GM12878 (cell line): ENCODE measurements around the gene XDH. TPM values are rescaled to one million over a fixed set of nuclear protein-coding genes. Genes with fewer than 3 reads are reported as not detected.

Experiments used
- ATAC-seq: fragments of 200-7000 bp; cut with Tn5 transposase; 3 replicates; pipeline ENCODE4 v1.9.1; 2020; ENCODE audit warnings: mild to moderate bottlenecking, moderate library complexity
- BruUV-seq: library from RNA; stranded (reverse); fragments of 400-500 nt; replicated peaks from 2 replicates; lab custom pipeline; 2021; lab: Mats Ljungman, UMichigan
- CTCF ChIA-PET: fragments of 300-600 bp; sonication (Branson Sonifier 250); formaldehyde crosslinking; extraction: SDS; loops from one replicate; lab custom pipeline; 2021; ENCODE audit warnings: inconsistent platforms; lab: Yijun Ruan, JAX
- POLR2A ChIA-PET: fragments of 350-600 bp; formaldehyde crosslinking; extraction: SDS; loops from one replicate; lab custom pipeline; 2021; ENCODE audit warnings: inconsistent platforms; lab: Charles Lee
- RAD21 ChIA-PET: fragments of 300-600 bp; sonication (Branson Sonifier 250); formaldehyde crosslinking; loops from one replicate; lab custom pipeline; 2023; ENCODE audit warnings: antibody characterized with exemption; ENCODE audit not compliant: unreplicated experiment; lab: Charles Lee
- SMC1A ChIA-PET: fragments of 300-600 bp; sonication (Branson Sonifier 250); formaldehyde crosslinking; loops from one replicate; lab custom pipeline; 2023; ENCODE audit not compliant: unreplicated experiment, uncharacterized antibody; lab: Charles Lee
- DNase-seq: peaks from one replicate; pipeline ENCODE4 v3.0.0-alpha.2; 2011; ENCODE audit warnings: low read depth, low spot score
- FAIRE-seq: peaks from 3 replicates; lab custom pipeline; 2011; peaks lifted over from hg19 to GRCh38; lab: Jason Lieb, UNC
- H2AFZ ChIP-seq: 2 replicates; pipeline ENCODE4 v1.6.0; 2011; ENCODE audit warnings: low read depth, low read length, control low read depth; ENCODE audit not compliant: control insufficient read depth
- H3K27ac ChIP-seq: 2 replicates; pipeline ENCODE4 v1.5.1; 2011; ENCODE audit warnings: control low read depth; ENCODE audit not compliant: control insufficient read depth, insufficient read depth
- H3K27me3 ChIP-seq, 2 experiments: replicated peaks in 1 of 2; 2 replicates each; pipeline versions ENCODE4 v1.6.0 to v1.6.1; 2011; ENCODE audit warnings: low read length in 1 of 2; ENCODE audit not compliant: control insufficient read depth in 2 of 2, insufficient read depth in 2 of 2
- H3K36me3 ChIP-seq, 2 experiments: 2 replicates each; pipeline ENCODE4 v1.5.1; 2011; ENCODE audit warnings: low read length in 1 of 2; ENCODE audit not compliant: control insufficient read depth in 2 of 2, insufficient read depth in 2 of 2
- H3K4me1 ChIP-seq: 2 replicates; pipeline ENCODE4 v1.6.1; 2011; ENCODE audit warnings: mild to moderate bottlenecking, low read length, moderate library complexity, mixed read lengths; ENCODE audit not compliant: control insufficient read depth, insufficient read depth
- H3K4me2 ChIP-seq: 2 replicates; pipeline ENCODE4 v1.6.0; 2011; ENCODE audit warnings: control low read depth; ENCODE audit not compliant: control insufficient read depth, insufficient read depth
- H3K4me3 ChIP-seq: fragments of 200-600 bp; sonication (generic); 2 replicates; pipeline ENCODE4 v1.5.1; 2016
- H3K79me2 ChIP-seq: 2 replicates; pipeline ENCODE4 v1.6.0; 2011; ENCODE audit warnings: low read length; ENCODE audit not compliant: control insufficient read depth, insufficient read depth
- H3K9ac ChIP-seq: 2 replicates; pipeline ENCODE4 v1.8.0; 2011; ENCODE audit warnings: low read length, control low read depth, mixed read lengths; ENCODE audit not compliant: control insufficient read depth, insufficient read depth
- H3K9me3 ChIP-seq: replicated peaks from 3 replicates; pipeline ENCODE4 v1.5.1; 2011; ENCODE audit warnings: mild to moderate bottlenecking, low read length; ENCODE audit not compliant: control insufficient read depth, insufficient read depth
- H4K20me1 ChIP-seq: 2 replicates; pipeline ENCODE4 v1.6.0; 2011; ENCODE audit not compliant: control insufficient read depth, insufficient read depth
- ATF3 ChIP-seq: IDR thresholded peaks from 2 replicates; pipeline ENCODE4 v1.6.1; 2011; ENCODE audit warnings: low read depth, mild to moderate bottlenecking, low read length, moderate library complexity, borderline replicate concordance; ENCODE audit errors: extremely low read depth
- BCL11A ChIP-seq: IDR thresholded peaks from 2 replicates; pipeline ENCODE4 v1.6.1; 2011; ENCODE audit warnings: low read depth, low read length
- BMI1 ChIP-seq: fragments of 450-650 bp; IDR thresholded peaks from 2 replicates; pipeline ENCODE4 v1.6.1; 2016; ENCODE audit warnings: mild to moderate bottlenecking, moderate library complexity, borderline replicate concordance
- FOXM1 ChIP-seq: IDR thresholded peaks from 2 replicates; pipeline ENCODE4 v1.6.1; 2012; ENCODE audit warnings: low read depth, mild to moderate bottlenecking, inconsistent platforms, low read length, moderate library complexity
- HDAC6 ChIP-seq: fragments of 200-600 bp; sonication (generic); IDR thresholded peaks from one replicate; pipeline ENCODE4 v1.8.0; 2017; ENCODE audit warnings: antibody characterized with exemption; ENCODE audit not compliant: unreplicated experiment
- HDGF ChIP-seq: fragments of 450-650 bp; IDR thresholded peaks from 2 replicates; pipeline ENCODE4 v1.6.1; 2016; ENCODE audit warnings: antibody characterized with exemption
- HSF1 ChIP-seq: fragments of 150-350 bp; IDR thresholded peaks from 2 replicates; pipeline ENCODE4 v1.6.1; 2014; ENCODE audit warnings: mild to moderate bottlenecking, low read depth, low read length
- KAT2A ChIP-seq: conservative IDR thresholded peaks from 2 replicates; pipeline ENCODE4 v1.6.1; 2011; ENCODE audit warnings: low read depth, low read length; ENCODE audit not compliant: control insufficient read depth
- MAX ChIP-seq: IDR thresholded peaks from 2 replicates; pipeline ENCODE4 v1.6.1; 2012; ENCODE audit warnings: low read depth, low read length, improper control_type of control experiment
- NBN ChIP-seq: fragments of 450-650 bp; IDR thresholded peaks from 2 replicates; pipeline ENCODE4 v1.6.1; 2016
- NFYB ChIP-seq: IDR thresholded peaks from 2 replicates; pipeline ENCODE4 v1.6.1; 2011; ENCODE audit warnings: low read depth, mild to moderate bottlenecking, low read length, improper control_type of control experiment, moderate library complexity; ENCODE audit not compliant: insufficient read depth
- RBBP5 ChIP-seq: fragments of 200-600 bp; sonication (generic); conservative IDR thresholded peaks from 2 replicates; pipeline ENCODE4 v1.6.1; 2016
- RELA ChIP-seq: fragments of 450-650 bp; IDR thresholded peaks from 2 replicates; pipeline ENCODE4 v1.8.0; 2014; ENCODE audit warnings: borderline replicate concordance; ENCODE audit not compliant: partially characterized antibody
- SIN3A ChIP-seq: IDR thresholded peaks from 2 replicates; pipeline ENCODE4 v1.6.1; 2012; ENCODE audit warnings: low read depth, low read length, improper control_type of control experiment
- SIX5 ChIP-seq: IDR thresholded peaks from 2 replicates; pipeline ENCODE4 v1.6.1; 2011; ENCODE audit warnings: mild to moderate bottlenecking, low read depth, low read length, moderate library complexity; ENCODE audit not compliant: severe bottlenecking
- ZBED1 ChIP-seq: IDR thresholded peaks from 2 replicates; pipeline ENCODE4 v1.6.1; 2016; ENCODE audit warnings: borderline replicate concordance
- ZZZ3 ChIP-seq: IDR thresholded peaks from 2 replicates; pipeline ENCODE4 v1.6.1; 2011; ENCODE audit warnings: low read depth; ENCODE audit not compliant: control insufficient read depth, insufficient read length
- WGBS: methylation state at CpG from one replicate; pipeline ENCODE4 v1.1.6; 2016; ENCODE audit warnings: low lambda C conversion rate; ENCODE audit not compliant: insufficient replicate concordance, insufficient coverage; ENCODE audit errors: missing lambda C conversion rate; 5-methylcytosine and 5-hydroxymethylcytosine counted together
- in situ Hi-C: fragments of 300-500 bp; cut with MboI; formaldehyde crosslinking; loops from 9 replicates; pipeline ENCODE4 v1.14.3; 2018; ENCODE audit warnings: mixed read lengths
- intact Hi-C: fragments of 100-400 bp; cut with micrococcal nuclease; formaldehyde crosslinking; loops from one replicate; pipeline ENCODE4 v1.14.2; 2022; ENCODE audit not compliant: unreplicated experiment
- polyA plus RNA-seq, 11 experiments: library from polyadenylated mRNA; depleted of rRNA in 4 of 11; unstranded in 6 of 11; stranded (reverse) in 5 of 11; fragments of >200 nt; fragmentation: Nextera tagmentation in 4 of 11; fragmentation: Illumina TruSeq in 1 of 11; extraction: Ambion mirVana in 4 of 11; extraction: Trizol in 1 of 11; gene quantifications; 1 replicate in 1 of 11; 2 replicates in 10 of 11; pipeline versions ENCODE4 v1.2.1 to v1.2.3, GENCODE V29; 2011 to 2016; ENCODE audit warnings: inconsistent platforms in 2 of 11, missing spikeins in 2 of 11, low read depth in 1 of 11
- total RNA-seq, 4 experiments: library from RNA; depleted of rRNA in 3 of 4; stranded (reverse); fragments of >200 nt in 3 of 4; fragmentation: Illumina TruSeq in 1 of 4; extraction: Trizol in 1 of 4; gene quantifications; 2 replicates each; pipeline versions ENCODE4 v1.2.1 to v1.2.3, GENCODE V29; 2013 to 2021

XDH gene
- total and polyA plus RNA-seq, 10 of the 15 experiments (the other 5 are each of a cell fraction or from before 2014, with no cell fraction given), result 0.01 TPM; not detected in 9

GRCh38 chr2:31365348-31365747 is 49.2 kb downstream of the XDH start:
- H3K4me2 ChIP-seq, result no peak overlapping the region
- ATAC-seq (no peak), DNase-seq (no peak)
- POLR2A ChIA-PET, result no interaction called here
- H3K36me3 ChIP-seq, result no peaks in the 10 kb centered on the region
- in situ Hi-C loops (no loop called here), intact Hi-C loops (no loop called here)
- no peak overlapping the region for H3K9ac ChIP-seq
- H3K27me3 ChIP-seq, result no peaks in the 10 kb centered on the region
- RAD21 ChIA-PET, result no interaction called here
- no peak overlapping the region for H2AFZ ChIP-seq
- no peak overlapping the region for H3K27ac ChIP-seq
- H3K9me3 ChIP-seq, result no peaks in the 10 kb centered on the region
- CTCF ChIA-PET, result no interaction called here
- 44% methylated on average over 10 of the region's 10 CpGs for WGBS
- H3K4me3 ChIP-seq, result no peak overlapping the region
- no peaks in the 10 kb centered on the region for H3K79me2 ChIP-seq
- H3K4me1 ChIP-seq, result no peaks in the 10 kb centered on the region
- SMC1A ChIA-PET, result no interaction called here
- TF ChIP-seq KAT2A (no peak), BMI1 (no peak), NBN (no peak), HSF1 (no peak), ZBED1 (no peak), HDGF (no peak)
- TF ChIP-seq, all 136 proteins: peak for 0
- no TSS peak for BruUV-seq
- no peaks in the 10 kb centered on the region for H4K20me1 ChIP-seq
- FAIRE-seq, result no peak

- Histone ChIP-seq H3K9me3 (no peaks in the 10 kb centered on the region), H3K4me2 (no peak overlapping the region), H3K4me3 (no peak overlapping the region), H3K27ac (no peak overlapping the region), H3K79me2 (no peaks in the 10 kb centered on the region), H3K27me3 (no peaks in the 10 kb centered on the region), H3K9ac (no peak overlapping the region), H2AFZ (no peak overlapping the region), H3K4me1 (no peaks in the 10 kb centered on the region), H4K20me1 (no peaks in the 10 kb centered on the region), H3K36me3 (no peaks in the 10 kb centered on the region)
- ChIA-PET RAD21 (no interaction called here), POLR2A (no interaction called here), CTCF (no interaction called here), SMC1A (no interaction called here)
- no peak for FAIRE-seq
- BruUV-seq, result no TSS peak
- 29% methylated on average over 15 of the region's 15 CpGs for WGBS
- in situ Hi-C loops, result no loop called here
- intact Hi-C loops, result no loop called here
- no peak for DNase-seq
- no peak for ATAC-seq
- TF ChIP-seq FOXM1, result no peak
- TF ChIP-seq NFYB, result no peak
- no peak for TF ChIP-seq HDAC6
- TF ChIP-seq MAX, result no peak
- no peak for TF ChIP-seq ATF3
- TF ChIP-seq RELA, result no peak
- no peak for TF ChIP-seq SIN3A
- TF ChIP-seq BCL11A, result no peak
- TF ChIP-seq RBBP5, result no peak
- TF ChIP-seq SIX5, result no peak
- TF ChIP-seq ZZZ3, result no peak
These were observed 50.4 kb downstream of the XDH start for GRCh38 chr2:31363956-31364750.
